ENCODE results near the gene C15orf40. TPM values are rescaled to one million over a fixed set of nuclear protein-coding genes. Genes with fewer than 3 reads are reported as not detected.

C15orf40 gene
- total RNA-seq, 4 donors from 2014 or later: 5.9 to 14.6 (median 9.5) TPM

DNA sequence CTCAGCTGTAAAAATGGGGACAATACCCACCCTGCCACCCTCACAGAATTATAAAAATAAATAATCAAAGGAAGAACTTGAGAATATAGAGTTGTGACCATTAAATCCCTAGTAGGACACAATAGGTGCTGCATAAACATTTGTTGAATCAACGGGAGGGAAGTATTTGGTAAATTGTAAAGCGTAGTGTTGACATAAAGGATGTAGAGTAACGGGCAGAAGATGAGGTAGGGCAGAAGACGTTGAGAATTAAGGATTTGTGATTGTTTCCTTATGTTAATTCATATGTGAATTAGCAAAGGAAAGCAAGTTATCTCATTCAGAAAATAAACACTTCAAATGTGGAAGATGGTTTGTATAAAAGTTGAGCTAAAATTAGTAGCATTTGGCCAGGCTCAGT lies 18.3 kb downstream of the C15orf40 start:
- TF ChIP-seq, protein P1, sequence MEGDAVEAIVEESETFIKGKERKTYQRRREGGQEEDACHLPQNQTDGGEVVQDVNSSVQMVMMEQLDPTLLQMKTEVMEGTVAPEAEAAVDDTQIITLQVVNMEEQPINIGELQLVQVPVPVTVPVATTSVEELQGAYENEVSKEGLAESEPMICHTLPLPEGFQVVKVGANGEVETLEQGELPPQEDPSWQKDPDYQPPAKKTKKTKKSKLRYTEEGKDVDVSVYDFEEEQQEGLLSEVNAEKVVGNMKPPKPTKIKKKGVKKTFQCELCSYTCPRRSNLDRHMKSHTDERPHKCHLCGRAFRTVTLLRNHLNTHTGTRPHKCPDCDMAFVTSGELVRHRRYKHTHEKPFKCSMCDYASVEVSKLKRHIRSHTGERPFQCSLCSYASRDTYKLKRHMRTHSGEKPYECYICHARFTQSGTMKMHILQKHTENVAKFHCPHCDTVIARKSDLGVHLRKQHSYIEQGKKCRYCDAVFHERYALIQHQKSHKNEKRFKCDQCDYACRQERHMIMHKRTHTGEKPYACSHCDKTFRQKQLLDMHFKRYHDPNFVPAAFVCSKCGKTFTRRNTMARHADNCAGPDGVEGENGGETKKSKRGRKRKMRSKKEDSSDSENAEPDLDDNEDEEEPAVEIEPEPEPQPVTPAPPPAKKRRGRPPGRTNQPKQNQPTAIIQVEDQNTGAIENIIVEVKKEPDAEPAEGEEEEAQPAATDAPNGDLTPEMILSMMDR (IDR thresholded peaks at IDR 0.05 in 4 of 5, conservative IDR thresholded peaks at IDR 0.05 in 1 of 5): no peak
- no peak for TF ChIP-seq POLR2A (IDR thresholded peaks at IDR 0.05)
- no peaks in the 10 kb centered on the region for H3K27me3 ChIP-seq
- no peak for DNase-seq
- intact Hi-C loops (cut with DNase I; ENCODE audit: low total_unique reads) (no loop called here), in situ Hi-C loops (cut with MboI; ENCODE audit: low sequenced_read_pairs in 4 of 4) (no loop called here)
- H3K4me1 ChIP-seq: no peaks in the 10 kb centered on the region
- H3K36me3 ChIP-seq: peaks cover 0 to 20% of the 10 kb centered on the region in 2 donors
- H3K27ac ChIP-seq: no peak overlapping the region
- no peak for ATAC-seq
- no peaks in the 10 kb centered on the region for H3K9me3 ChIP-seq
- H3K4me3 ChIP-seq: no peak overlapping the region

- Histone ChIP-seq H3K27me3 (no peaks in the 10 kb centered on the region), H3K36me3 (peaks cover 0 to 26% of the 10 kb centered on the region in 2 donors), H3K9me3 (no peaks in the 10 kb centered on the region), H3K4me3 (no peak overlapping the region), H3K4me1 (peaks cover under 1 to 1% of the 10 kb centered on the region in 2 donors), H3K27ac (no peak overlapping the region)
- ATAC-seq (no peak), DNase-seq (no peak)
- intact Hi-C loops (cut with DNase I; ENCODE audit: low total_unique reads) (no loop called here), in situ Hi-C loops (cut with MboI; ENCODE audit: low sequenced_read_pairs in 4 of 4) (no loop called here)
- TF ChIP-seq, protein P1 (IDR thresholded peaks at IDR 0.05 in 4 of 5, conservative IDR thresholded peaks at IDR 0.05 in 1 of 5): no peak
- no peak for TF ChIP-seq POLR2A (IDR thresholded peaks at IDR 0.05)
These were observed 18.9 kb downstream of the C15orf40 start for GRCh38 chr15:82992436-82992998.

DNA sequence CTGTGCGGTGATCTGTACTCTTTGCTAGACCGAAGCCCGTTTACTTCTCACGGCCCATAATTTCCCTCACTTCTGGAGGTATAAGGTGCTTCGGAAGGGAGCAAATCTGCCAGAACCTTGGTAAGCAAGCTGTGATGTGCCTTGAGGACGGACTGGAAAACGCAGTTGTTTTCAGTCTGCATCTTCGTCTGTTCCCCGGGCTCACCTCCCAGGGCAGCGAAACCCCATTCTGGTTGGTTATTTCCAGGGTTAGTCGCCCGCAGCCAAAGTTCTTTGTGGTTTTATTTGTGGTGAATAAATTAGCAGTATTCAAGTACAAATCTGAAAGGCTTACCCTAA lies 25.0 kb downstream of the C15orf40 start:
- no peaks in the 10 kb centered on the region for H3K27me3 ChIP-seq
- peaks cover 0 to 26% of the 10 kb centered on the region in 2 donors for H3K36me3 ChIP-seq
- no peak for DNase-seq
- TF ChIP-seq, protein P1 (IDR thresholded peaks at IDR 0.05 in 4 of 5, conservative IDR thresholded peaks at IDR 0.05 in 1 of 5): peak in 1 of 5 experiments; percentile 14
- no peak for TF ChIP-seq POLR2A (IDR thresholded peaks at IDR 0.05)
- intact Hi-C loops (cut with DNase I; ENCODE audit: low total_unique reads): loop anchor here (1.0 kb wide), 1 partner anchor 137 kb away; no protein-coding TSS in a partner anchor
- ATAC-seq: peak in 1 of 2 donors; percentile 22
- H3K4me1 ChIP-seq: peaks cover 13 to 19% of the 10 kb centered on the region in 2 donors
- H3K27ac ChIP-seq: peak overlapping the region; percentile 81 to 90 (median 84)
- H3K9me3 ChIP-seq: no peaks in the 10 kb centered on the region
- in situ Hi-C loops (cut with MboI; ENCODE audit: low sequenced_read_pairs in 4 of 4): no loop called here
- peak overlapping the region; percentile 73 to 89 (median 77) for H3K4me3 ChIP-seq

DNA sequence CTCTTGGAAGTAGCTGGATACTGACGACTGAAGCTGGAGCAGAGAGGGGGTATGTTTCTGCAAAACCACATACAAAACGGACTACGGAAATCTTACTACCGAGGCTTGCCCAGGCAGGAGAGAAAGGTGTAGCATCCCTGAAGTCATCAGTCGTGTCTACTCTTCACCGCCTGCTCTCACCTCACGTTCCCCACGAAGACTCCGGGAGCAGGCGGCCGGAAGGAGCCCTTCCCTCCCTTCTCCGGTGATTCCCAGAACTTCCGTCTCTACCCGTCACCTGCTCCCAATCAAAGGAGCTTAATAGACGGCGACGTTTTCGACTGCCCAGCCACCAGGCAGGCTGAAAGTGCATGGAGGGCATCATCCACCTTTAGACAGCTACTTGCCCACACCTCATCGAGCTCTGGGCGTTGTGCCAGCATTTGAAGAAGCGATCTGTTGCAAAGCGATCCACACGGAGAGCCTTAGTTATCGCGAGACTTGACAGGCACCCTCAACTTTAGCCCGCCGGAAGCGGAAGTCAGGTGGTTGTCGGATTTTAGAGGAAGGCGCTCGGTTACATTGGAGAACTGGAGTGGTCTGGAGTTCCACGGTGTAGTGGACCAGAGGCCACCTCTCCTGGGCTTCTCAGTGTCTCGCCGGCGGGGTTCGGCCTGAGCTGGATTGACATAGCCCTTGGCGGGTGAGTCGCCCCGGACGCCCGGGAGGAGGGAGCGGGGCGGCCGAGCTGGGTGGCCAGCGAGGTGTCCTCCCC lies 25.6 kb downstream of the C15orf40 start, which contains the start of gene RAMAC:
Gene RAMAC, plus strand, starts transcription at position 523 of the 754 bp plus-strand sequence. CDS start 2,809 bp downstream, outside the sequence.
- DNase-seq (peak; percentile 89 to 93), ATAC-seq (peak; percentile 98 to 99)
- intact Hi-C loops (cut with DNase I; ENCODE audit: low total_unique reads): loop anchor here (1.0 kb wide), 1 partner anchor 137 kb away; no protein-coding TSS in a partner anchor
- no peaks in the 10 kb centered on the region for H3K9me3 ChIP-seq
- H3K4me3 ChIP-seq: peak within 1 kb of the TSS; percentile 73 to 89 (median 77)
- peaks cover 0 to 25% of the 10 kb centered on the region in 2 donors for H3K36me3 ChIP-seq
- H3K27me3 ChIP-seq: no peaks in the 10 kb centered on the region
- TF ChIP-seq, protein P1 (IDR thresholded peaks at IDR 0.05 in 4 of 5, conservative IDR thresholded peaks at IDR 0.05 in 1 of 5): no peak
- TF ChIP-seq POLR2A (IDR thresholded peaks at IDR 0.05): peak; percentile 62 to 79
- in situ Hi-C loops (cut with MboI; ENCODE audit: low sequenced_read_pairs in 4 of 4): no loop called here
- peak within 1 kb of the TSS; percentile 81 to 90 (median 84) for H3K27ac ChIP-seq
- H3K4me1 ChIP-seq: peaks cover 13 to 19% of the 10 kb centered on the region in 2 donors
